Keratinocyte (primary cell): ENCODE measurements around the gene ASL. TPM values are rescaled to one million over a fixed set of nuclear protein-coding genes. Genes with fewer than 3 reads are reported as not detected.

Experiments used
- DNase-seq: peaks from one replicate; pipeline ENCODE4 v3.0.0-alpha.2; 2011; ENCODE audit warnings: low read depth, missing footprints, low spot score
- FAIRE-seq: peaks from 2 replicates; lab custom pipeline; 2011; peaks lifted over from hg19 to GRCh38; lab: Jason Lieb, UNC
- H2AFZ ChIP-seq: 2 replicates; pipeline ENCODE4 v1.6.0; 2012; ENCODE audit warnings: low read length, control low read depth, inconsistent platforms; ENCODE audit not compliant: control insufficient read depth
- H3K27ac ChIP-seq: 2 replicates; pipeline ENCODE4 v1.5.1; 2011; ENCODE audit warnings: low read length; ENCODE audit not compliant: control insufficient read depth, insufficient read depth
- H3K27me3 ChIP-seq: 3 replicates; pipeline ENCODE4 v1.6.0; 2011; ENCODE audit warnings: low read length; ENCODE audit not compliant: control insufficient read depth, insufficient read depth; ENCODE audit errors: extremely low read depth
- H3K36me3 ChIP-seq, 2 experiments: 2 replicates in 1 of 2; 3 replicates in 1 of 2; pipeline ENCODE4 v1.5.1; 2011; ENCODE audit warnings: low read length in 2 of 2, mild to moderate bottlenecking in 1 of 2; ENCODE audit not compliant: control insufficient read depth in 2 of 2, insufficient read depth in 2 of 2; ENCODE audit errors: extremely low read depth in 1 of 2
- H3K4me1 ChIP-seq: 3 replicates; pipeline ENCODE4 v1.5.1; 2011; ENCODE audit warnings: low read length; ENCODE audit not compliant: control insufficient read depth, insufficient read depth; ENCODE audit errors: extremely low read depth
- H3K4me2 ChIP-seq: 3 replicates; pipeline ENCODE4 v1.6.0; 2011; ENCODE audit warnings: low read depth, low read length; ENCODE audit not compliant: control insufficient read depth, insufficient read depth; ENCODE audit errors: extremely low read depth
- H3K4me3 ChIP-seq, 3 experiments: fragments of 200-600 bp in 1 of 3; sonication (generic) in 1 of 3; 2 replicates in 2 of 3; 3 replicates in 1 of 3; pipeline ENCODE4 v1.5.1; 2011 to 2016; ENCODE audit warnings: low read length in 3 of 3, mild to moderate bottlenecking in 3 of 3, control low read depth in 2 of 3, inconsistent platforms in 1 of 3, low read depth in 1 of 3, mixed read lengths in 1 of 3, mixed run types in 1 of 3, moderate library complexity in 1 of 3; ENCODE audit not compliant: control insufficient read depth in 2 of 3, insufficient read depth in 2 of 3; ENCODE audit errors: extremely low read depth in 1 of 3
- H3K79me2 ChIP-seq: 2 replicates; pipeline ENCODE4 v1.6.0; 2012; ENCODE audit warnings: low read length; ENCODE audit not compliant: control insufficient read depth, insufficient read depth
- H3K9ac ChIP-seq: 3 replicates; pipeline ENCODE4 v1.6.0; 2011; ENCODE audit warnings: low read length; ENCODE audit not compliant: control insufficient read depth, insufficient read depth; ENCODE audit errors: extremely low read depth
- H3K9me1 ChIP-seq: 3 replicates; pipeline ENCODE4 v1.6.0; 2011; ENCODE audit warnings: low read length; ENCODE audit not compliant: control insufficient read depth, insufficient read depth; ENCODE audit errors: extremely low read depth
- H3K9me3 ChIP-seq: 2 replicates; pipeline ENCODE4 v1.5.1; 2012; ENCODE audit warnings: low read depth, low read length; ENCODE audit not compliant: control insufficient read depth
- H4K20me1 ChIP-seq: 3 replicates; pipeline ENCODE4 v1.6.0; 2011; ENCODE audit warnings: low read length; ENCODE audit not compliant: control insufficient read depth, insufficient read depth; ENCODE audit errors: extremely low read depth
- CTCF ChIP-seq, 3 experiments: IDR thresholded peaks in 1 of 3; conservative IDR thresholded peaks in 1 of 3; optimal IDR thresholded peaks in 1 of 3; 2 replicates in 2 of 3; 3 replicates in 1 of 3; pipeline versions ENCODE3 to v1.5.1; 2011; ENCODE audit warnings: low read length in 3 of 3, mild to moderate bottlenecking in 3 of 3, moderate library complexity in 2 of 3, control low read depth in 1 of 3, inconsistent platforms in 1 of 3; ENCODE audit not compliant: insufficient read depth in 2 of 3; ENCODE audit errors: extremely low read depth in 1 of 3
- EZH2 ChIP-seq: IDR thresholded peaks from one replicate; pipeline ENCODE4 v1.6.1; 2012; ENCODE audit warnings: inconsistent platforms, mild to moderate bottlenecking, low read length, moderate library complexity
- dilution Hi-C: fragments of 300-500 bp; cut with MboI; formaldehyde crosslinking; loops from one replicate; pipeline ENCODE4 v1.7.0; 2020; ENCODE audit warnings: low sequenced_read_pairs; ENCODE audit not compliant: extremely low pct_ligation_motif_present
- polyA plus RNA-seq, 5 experiments: library from polyadenylated mRNA; depleted of rRNA in 3 of 5; stranded (reverse) in 3 of 5; stranded (forward) in 1 of 5; unstranded in 1 of 5; fragments of >200 nt; gene quantifications; 1 replicate in 1 of 5; 2 replicates in 3 of 5; 3 replicates in 1 of 5; pipeline versions ENCODE4 v1.2.1 to v1.2.3, GENCODE V29; 2011 to 2012; ENCODE audit warnings: missing spikeins in 2 of 5, low read depth in 1 of 5, low replicate concordance in 1 of 5

The ASL gene
- polyA plus RNA-seq, 1 donor (not counting 4 experiments of a cell fraction or from before 2014, with no cell fraction given): 24.4 TPM

DNA sequence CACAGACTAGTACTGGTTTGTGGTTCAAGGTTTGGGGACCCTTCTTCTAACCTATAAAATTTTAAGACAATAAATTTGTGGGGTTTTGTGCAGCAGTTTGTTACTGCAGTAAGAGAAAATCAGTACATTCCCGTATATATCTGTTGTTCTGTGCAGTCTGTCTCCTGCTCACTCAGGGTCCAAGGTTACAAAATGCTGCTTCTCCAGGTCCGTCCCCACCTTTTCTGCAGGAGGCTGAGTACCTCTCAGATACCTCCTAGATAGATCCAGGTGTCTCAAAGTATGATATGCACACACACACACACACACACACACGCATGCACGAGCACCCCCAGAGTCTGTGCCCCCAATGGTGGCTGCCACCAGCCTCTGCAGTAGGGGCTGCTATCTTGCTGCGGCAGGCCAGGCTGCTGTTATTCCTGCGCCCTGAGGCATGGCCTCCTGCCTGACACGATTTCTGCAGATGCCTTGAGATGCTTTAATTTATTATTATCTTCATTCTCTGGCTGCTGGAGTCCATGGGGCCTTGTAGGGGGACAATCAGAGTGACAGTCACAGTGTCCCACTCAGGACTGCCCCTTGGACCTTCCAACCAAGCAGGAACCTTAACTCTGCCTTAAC lies 25.2 kb upstream of the ASL start:
- dilution Hi-C loops: no loop called here
- DNase-seq (no peak), FAIRE-seq (no peak)
- Histone ChIP-seq H3K4me3 (no peak overlapping the region), H3K4me1 (peaks cover 21% of the 10 kb centered on the region), H3K4me2 (peak overlapping the region; percentile 41), H3K27me3 (no peaks in the 10 kb centered on the region), H3K36me3 (no peaks in the 10 kb centered on the region), H3K79me2 (no peaks in the 10 kb centered on the region), H3K9me3 (no peaks in the 10 kb centered on the region), H3K9ac (no peak overlapping the region), H2AFZ (no peak overlapping the region), H4K20me1 (no peaks in the 10 kb centered on the region), H3K9me1 (no peaks in the 10 kb centered on the region), H3K27ac (peak overlapping the region; percentile 40)
- TF ChIP-seq EZH2: no peak
- TF ChIP-seq CTCF (optimal IDR thresholded peaks at IDR 0.05 in 1 of 3, IDR thresholded peaks at IDR 0.05 in 1 of 3, conservative IDR thresholded peaks at IDR 0.05 in 1 of 3; ENCODE audit: extremely low read depth in 1 of 3, insufficient read depth in 2 of 3, low read length in 3 of 3): no peak

GRCh38 chr7:66050990-66051448 lies 24.6 kb upstream of the ASL start:
- Histone ChIP-seq H3K79me2 (no peaks in the 10 kb centered on the region), H2AFZ (peak overlapping the region; percentile 40), H3K36me3 (no peaks in the 10 kb centered on the region), H3K27me3 (no peaks in the 10 kb centered on the region), H3K4me2 (peak overlapping the region; percentile 41), H3K9me1 (no peaks in the 10 kb centered on the region), H4K20me1 (no peaks in the 10 kb centered on the region), H3K4me1 (peaks cover 21% of the 10 kb centered on the region), H3K9me3 (no peaks in the 10 kb centered on the region), H3K9ac (no peak overlapping the region), H3K4me3 (no peak overlapping the region), H3K27ac (peak overlapping the region; percentile 40)
- DNase-seq (peak; percentile 93), FAIRE-seq (peak; percentile 93)
- TF ChIP-seq CTCF (optimal IDR thresholded peaks at IDR 0.05 in 1 of 3, IDR thresholded peaks at IDR 0.05 in 1 of 3, conservative IDR thresholded peaks at IDR 0.05 in 1 of 3; ENCODE audit: extremely low read depth in 1 of 3, insufficient read depth in 2 of 3, low read length in 3 of 3) (no peak), EZH2 (no peak)
- dilution Hi-C loops: no loop called here
